NCI-H2029 treated with DMSO at 0.1 percent for 48 hours (cell line): ENCODE results near the gene CPVL.

Experiments
- DNase-seq: peaks from one replicate; lab custom pipeline; 2025; lab: John Stamatoyannopoulos, UW

CPVL gene

GRCh38 chr7:28973591-28973990 is 172.7 kb downstream of the CPVL start:
- no peak for DNase-seq

GRCh38 chr7:28964056-28964455 is 182.3 kb downstream of the CPVL start:
- DNase-seq, result no peak

GRCh38 chr7:28961972-28962371 is 184.4 kb downstream of the CPVL start:
- no peak for DNase-seq

GRCh38 chr7:28960071-28960840 is 186.1 kb downstream of the CPVL start:
- DNase-seq, result peak; percentile 75

GRCh38 chr7:28958980-28959347 is 187.4 kb downstream of the CPVL start:
- no peak for DNase-seq

GRCh38 chr7:28958235-28958979 is 187.9 kb downstream of the CPVL start, which contains the start of gene TRIL:
TRIL (minus strand) TSS chr7:28958330; CDS start chr7:28958046, 284 bp downstream.
- DNase-seq, result no peak

- DNase-seq, result no peak
Measured at GRCh38 chr7:28957751-28958234, 188.5 kb downstream of the CPVL start.

- no peak for DNase-seq
Measured at GRCh38 chr7:28957064-28957750, 189.1 kb downstream of the CPVL start.

GRCh38 chr7:28956608-28957063 is 189.7 kb downstream of the CPVL start:
- DNase-seq, result peak; percentile 33

GRCh38 chr7:28955718-28956607 is 190.4 kb downstream of the CPVL start:
- peak; percentile 25 for DNase-seq

GRCh38 chr7:28955356-28955717 is 191.0 kb downstream of the CPVL start:
- DNase-seq, result no peak

- no peak for DNase-seq
Measured at GRCh38 chr7:28954946-28955345, 191.4 kb downstream of the CPVL start.

GRCh38 chr7:28954471-28954870 is 191.9 kb downstream of the CPVL start:
- no peak for DNase-seq

- DNase-seq, result no peak
Measured at GRCh38 chr7:28953633-28954032, 192.7 kb downstream of the CPVL start.
